ENCODE measurements around the gene METTL3. TPM values are rescaled to one million over a fixed set of nuclear protein-coding genes. Genes with fewer than 3 reads are reported as not detected.

The METTL3 gene
- total RNA-seq, result 10 to 100 TPM; 25.1 to 27.4 TPM

- no peaks in the 10 kb centered on the region for H3K9me3 ChIP-seq
- H3K36me3 ChIP-seq, result no peaks in the 10 kb centered on the region
- H3K27me3 ChIP-seq, result no peaks in the 10 kb centered on the region
- TF ChIP-seq CTCF (IDR thresholded peaks at IDR 0.05), result no peak
- peaks cover 0 to 18% of the 10 kb centered on the region in 2 donors for H3K4me1 ChIP-seq
- peak; percentile 97 for DNase-seq (ENCODE audit: low spot score)
- H3K27ac ChIP-seq, result peak within 1 kb of the TSS; percentile 82 to 84
- H3K4me3 ChIP-seq, result peak within 1 kb of the TSS; percentile 87 to 97
These were observed at the start of gene METTL3 for GRCh38 chr14:21510735-21511657. Gene METTL3 (minus strand): TSS chr14:21511340. CDS start chr14:21511223, 117 bp downstream.

- Histone ChIP-seq H3K27me3 (no peaks in the 10 kb centered on the region), H3K9me3 (no peaks in the 10 kb centered on the region), H3K4me3 (no peak overlapping the region), H3K4me1 (no peaks in the 10 kb centered on the region), H3K27ac (no peak overlapping the region), H3K36me3 (no peaks in the 10 kb centered on the region)
- no peak for TF ChIP-seq CTCF (IDR thresholded peaks at IDR 0.05)
- no peak for DNase-seq (ENCODE audit: low spot score)
These were observed 47.6 kb upstream of the METTL3 start for GRCh38 chr14:21558703-21559170.

- H3K27ac ChIP-seq, result peak overlapping the region; percentile 53 to 57
- peak; percentile 60 to 80 for TF ChIP-seq CTCF (IDR thresholded peaks at IDR 0.05)
- H3K4me3 ChIP-seq, result peak overlapping the region; percentile 24 to 38
- no peaks in the 10 kb centered on the region for H3K27me3 ChIP-seq
- no peaks in the 10 kb centered on the region for H3K36me3 ChIP-seq
- H3K9me3 ChIP-seq, result no peaks in the 10 kb centered on the region
- no peaks in the 10 kb centered on the region for H3K4me1 ChIP-seq
- DNase-seq (ENCODE audit: low spot score), result peak; percentile 81
These were observed 46.2 kb upstream of the METTL3 start for GRCh38 chr14:21557084-21557901.

GRCh38 chr14:21556378-21557083 lies 45.4 kb upstream of the METTL3 start:
- Histone ChIP-seq H3K27ac (peak overlapping the region in 1 of 2 donors; percentile 53), H3K4me3 (no peak overlapping the region)

More at GRCh38 chr14:21556378-21557083, 45.4 kb upstream of the METTL3 start:
- no peak for TF ChIP-seq CTCF (IDR thresholded peaks at IDR 0.05)
- DNase-seq (ENCODE audit: low spot score), result no peak
- no peaks in the 10 kb centered on the region for H3K27me3 ChIP-seq
- no peaks in the 10 kb centered on the region for H3K36me3 ChIP-seq
- no peaks in the 10 kb centered on the region for H3K4me1 ChIP-seq
- H3K9me3 ChIP-seq, result no peaks in the 10 kb centered on the region

Measured in right atrium auricular region (tissue), 2 donors.